Measurements from ENCODE around the gene ZNF586. TPM values are rescaled to one million over a fixed set of nuclear protein-coding genes. Genes with fewer than 3 reads are reported as not detected.

Gene ZNF586
- total and polyA plus RNA-seq, 2 experiments from 2014 or later, result 5.2 to 16.9 TPM

GRCh38 chr19:57748029-57748428 lies 21.4 kb upstream of the ZNF586 start:
- Mint-ChIP-seq H3K9me3 (no peaks in the 10 kb centered on the region), H3K27me3 (ENCODE audit: insufficient read depth, low read depth, poor library complexity) (peaks cover 5% of the 10 kb centered on the region), H3K36me3 (ENCODE audit: low read depth) (peaks cover 51% of the 10 kb centered on the region), H3K4me3 (peak overlapping the region; percentile 90), H3K27ac (no peak overlapping the region), H3K4me1 (peaks cover 9% of the 10 kb centered on the region; the same call in 2 of the 3 replicates)
- Histone ChIP-seq H3K9me2 (ENCODE audit: insufficient read depth) (no peaks in the 10 kb centered on the region; the same call in 1 of the 2 replicates), H3K36me3 (ENCODE audit: insufficient read depth) (peaks cover 27% of the 10 kb centered on the region), H3K79me2 (replicated peaks; ENCODE audit: insufficient read depth) (peaks cover 41% of the 10 kb centered on the region), H3F3A (replicated peaks; ENCODE audit: low read depth) (peaks cover 9% of the 10 kb centered on the region; the same call in 1 of the 2 replicates), H3K4me2 (peak overlapping the region; percentile 96), H3K27me3 (ENCODE audit: insufficient read depth) (no peaks in the 10 kb centered on the region), H3K27ac (ENCODE audit: low read depth) (no peak overlapping the region), H4K20me1 (replicated peaks; ENCODE audit: insufficient read depth) (peaks cover 32% of the 10 kb centered on the region), H3K4me1 (ENCODE audit: insufficient read depth) (peaks cover 4% of the 10 kb centered on the region; the same call in 1 of the 2 replicates), H2AFZ (no peak overlapping the region), H3K4me3 (peak overlapping the region; percentile 87)
- ATAC-seq (no peak), DNase-seq (ENCODE audit: low spot score) (no peak)
- TF ChIP-seq JUNB (IDR thresholded peaks at IDR 0.05; ENCODE audit: unreplicated experiment) (no peak), ETS1 (IDR thresholded peaks at IDR 0.05) (no peak), ZNF462 (CRISPR knock-in tag; IDR thresholded peaks at IDR 0.05) (no peak), STAT1 (IDR thresholded peaks at IDR 0.05; ENCODE audit: unreplicated experiment) (no peak), REST (IDR thresholded peaks at IDR 0.05; ENCODE audit: unreplicated experiment) (no peak), EZH2phosphoT487 (IDR thresholded peaks at IDR 0.05; ENCODE audit: unreplicated experiment) (no peak), EZH2 (IDR thresholded peaks at IDR 0.05; ENCODE audit: low read depth, unreplicated experiment) (no peak), ZNF114 (CRISPR knock-in tag; IDR thresholded peaks at IDR 0.05) (no peak), POLR2AphosphoS5 (IDR thresholded peaks at IDR 0.05; ENCODE audit: low read depth) (no peak), CREB1 (CRISPR knock-in tag; IDR thresholded peaks at IDR 0.05; ENCODE audit: low read depth) (no peak), CTCF (conservative IDR thresholded peaks at IDR 0.05; ENCODE audit: low read depth in 2 of 2) (no peak), NANOG (IDR thresholded peaks at IDR 0.05; ENCODE audit: borderline replicate concordance) (no peak), ZNF331 (CRISPR knock-in tag; IDR thresholded peaks at IDR 0.05; ENCODE audit: low read depth) (no peak)
